HepG2 (cell line): Measurements from ENCODE around the gene TPST2. TPM values are rescaled to one million over a fixed set of nuclear protein-coding genes. Genes with fewer than 3 reads are reported as not detected.

Source experiments
- ATAC-seq: fragments of 200-7000 bp; cut with Tn5 transposase; 3 replicates; pipeline ENCODE4 v1.9.1; 2020; ENCODE audit warnings: mild to moderate bottlenecking, moderate library complexity
- BruUV-seq: library from RNA; stranded (reverse); fragments of 400-500 nt; replicated peaks from 2 replicates; lab custom pipeline; 2021; lab: Mats Ljungman, UMichigan
- CTCF ChIA-PET: fragments of 300-600 bp; formaldehyde crosslinking; extraction: SDS; loops from one replicate; lab custom pipeline; 2021; ENCODE audit warnings: low total read pairs, inconsistent platforms, low intra/inter-chr PET ratio; lab: Yijun Ruan, JAX
- POLR2A ChIA-PET: fragments of 350-600 bp; sonication (Branson Sonifier 250); formaldehyde crosslinking; loops from one replicate; lab custom pipeline; 2020; ENCODE audit warnings: antibody characterized with exemption, inconsistent platforms; lab: Yijun Ruan, JAX
- DNase-seq: peaks from one replicate; pipeline ENCODE4 v3.0.0-alpha.2; 2015; ENCODE audit warnings: low spot score
- FAIRE-seq: peaks from 3 replicates; lab custom pipeline; 2011; peaks lifted over from hg19 to GRCh38; lab: Jason Lieb, UNC
- H2AFZ ChIP-seq: one replicate; pipeline ENCODE4 v1.6.1; 2011; ENCODE audit warnings: low read length, inconsistent platforms
- H3K27ac ChIP-seq: fragments of 300-600 bp; 3 replicates; pipeline ENCODE4 v1.8.0; 2011; ENCODE audit warnings: mixed run types, mild to moderate bottlenecking, mixed read lengths, low read length, inconsistent platforms; ENCODE audit not compliant: insufficient read depth; ENCODE audit errors: extremely low read length
- H3K27me3 ChIP-seq, 2 experiments: fragments of 200-600 bp in 1 of 2; 2 replicates in 1 of 2; 3 replicates in 1 of 2; pipeline versions ENCODE4 v1.6.0 to v1.8.0; 2011; ENCODE audit warnings: low read length in 2 of 2, mild to moderate bottlenecking in 2 of 2, moderate library complexity in 2 of 2, inconsistent platforms in 1 of 2; ENCODE audit not compliant: insufficient read depth in 2 of 2, control insufficient read depth in 1 of 2
- H3K36me3 ChIP-seq, 2 experiments: fragments of 200-600 bp in 1 of 2; replicated peaks in 1 of 2; 2 replicates in 1 of 2; 3 replicates in 1 of 2; pipeline versions ENCODE4 v1.5.1 to v1.8.0; 2011; ENCODE audit warnings: low read length in 2 of 2, inconsistent platforms in 1 of 2; ENCODE audit not compliant: insufficient read depth in 2 of 2, control insufficient read depth in 1 of 2
- H3K4me1 ChIP-seq: 2 replicates; pipeline ENCODE4 v1.5.1; 2012; ENCODE audit warnings: low read length, inconsistent platforms; ENCODE audit not compliant: insufficient read depth
- H3K4me2 ChIP-seq: 2 replicates; pipeline ENCODE4 v1.6.0; 2011; ENCODE audit warnings: low read depth, low read length, inconsistent platforms
- H3K4me3 ChIP-seq, 3 experiments: fragments of 200-600 bp in 1 of 3; sonication (generic), shearing (Covaris generic) in 1 of 3; replicated peaks in 1 of 3; 2 replicates each; pipeline ENCODE4 v1.5.1; 2011 to 2016; ENCODE audit warnings: low read length in 3 of 3, inconsistent platforms in 2 of 3, low read depth in 2 of 3, mild to moderate bottlenecking in 2 of 3, control low read depth in 1 of 3, mixed read lengths in 1 of 3; ENCODE audit not compliant: insufficient read depth in 1 of 3
- H3K79me2 ChIP-seq: one replicate; pipeline ENCODE4 v1.6.1; 2011; ENCODE audit warnings: low read length, inconsistent platforms; ENCODE audit not compliant: insufficient read depth
- H3K9ac ChIP-seq: 2 replicates; pipeline ENCODE4 v1.6.0; 2011; ENCODE audit warnings: mild to moderate bottlenecking, low read depth, low read length, inconsistent platforms; ENCODE audit not compliant: insufficient read depth
- H3K9me3 ChIP-seq: 2 replicates; pipeline ENCODE4 v1.5.1; 2012; ENCODE audit warnings: mild to moderate bottlenecking, low read length
- H4K20me1 ChIP-seq: 2 replicates; pipeline ENCODE4 v1.6.0; 2011; ENCODE audit warnings: inconsistent platforms, mild to moderate bottlenecking, low read length, moderate library complexity; ENCODE audit not compliant: insufficient read depth
- ATF7 ChIP-seq, 2 experiments: fragments of 450-650 bp in 1 of 2; sonication (generic) in 1 of 2; formaldehyde crosslinking in 1 of 2; IDR thresholded peaks; 2 replicates each; pipeline versions ENCODE4 v1.4.0 to v1.6.1; 2016 to 2020; ENCODE audit warnings: antibody characterized with exemption in 1 of 2, mild to moderate bottlenecking in 1 of 2, missing genetic modification reagents in 1 of 2
- CHD2 ChIP-seq: IDR thresholded peaks from 2 replicates; pipeline ENCODE4 v1.6.1; 2011; ENCODE audit warnings: low read depth, low read length, improper control_type of control experiment
- HMGA1 ChIP-seq: sonication (generic); formaldehyde crosslinking; conservative IDR thresholded peaks from 2 replicates; pipeline ENCODE4 v1.4.0; 2020; ENCODE audit warnings: missing genetic modification reagents
- KDM5A ChIP-seq: fragments of 200-600 bp; sonication (generic); IDR thresholded peaks from 2 replicates; pipeline ENCODE4 v1.7.0; 2018; ENCODE audit warnings: antibody characterized with exemption, mild to moderate bottlenecking, low read length, borderline replicate concordance
- POGZ ChIP-seq: sonication (generic); formaldehyde crosslinking; IDR thresholded peaks from 2 replicates; pipeline ENCODE4 v1.4.0; 2020; ENCODE audit warnings: mild to moderate bottlenecking, missing genetic modification reagents
- TEAD3 ChIP-seq: optimal IDR thresholded peaks from 2 replicates; pipeline ENCODE3; 2016; ENCODE audit warnings: borderline replicate concordance
- TIGD3 ChIP-seq: sonication (generic); formaldehyde crosslinking; IDR thresholded peaks from 2 replicates; pipeline ENCODE4 v1.5.1; 2020; ENCODE audit warnings: mild to moderate bottlenecking, missing genetic modification reagents, borderline replicate concordance
- U2AF1 ChIP-seq: fragments of 200-400 bp; formaldehyde crosslinking; optimal IDR thresholded peaks from 2 replicates; pipeline ENCODE3; 2017; ENCODE audit warnings: mild to moderate bottlenecking, low read depth, low read length
- ZNF232 ChIP-seq: sonication (generic); formaldehyde crosslinking; IDR thresholded peaks from 2 replicates; pipeline ENCODE4 v1.4.0; 2020; ENCODE audit warnings: missing genetic modification reagents, borderline replicate concordance
- ZNF33B ChIP-seq: sonication (generic); formaldehyde crosslinking; IDR thresholded peaks from 2 replicates; pipeline ENCODE4 v1.5.1; 2020; ENCODE audit warnings: mild to moderate bottlenecking, missing genetic modification reagents
- ZNF451 ChIP-seq: sonication (generic); formaldehyde crosslinking; IDR thresholded peaks from 2 replicates; pipeline ENCODE4 v1.5.0; 2020; ENCODE audit warnings: mild to moderate bottlenecking, missing genetic modification reagents
- ZNF766 ChIP-seq: sonication (generic); formaldehyde crosslinking; IDR thresholded peaks from 2 replicates; pipeline ENCODE4 v1.5.0; 2020; ENCODE audit warnings: missing genetic modification reagents, borderline replicate concordance
- ZNF841 ChIP-seq: sonication (generic); formaldehyde crosslinking; IDR thresholded peaks from 2 replicates; pipeline ENCODE4 v1.8.1; 2023; ENCODE audit warnings: missing genetic modification reagents, borderline replicate concordance
- ZSCAN29 ChIP-seq: sonication (generic); formaldehyde crosslinking; conservative IDR thresholded peaks from 2 replicates; pipeline ENCODE4 v1.4.0; 2020; ENCODE audit warnings: mild to moderate bottlenecking, missing genetic modification reagents
- ZSCAN5A ChIP-seq: sonication (generic); formaldehyde crosslinking; IDR thresholded peaks from 2 replicates; pipeline ENCODE4 v1.8.0; 2022; ENCODE audit warnings: mild to moderate bottlenecking, missing genetic modification reagents, borderline replicate concordance
- WGBS: methylation state at CpG from one replicate; pipeline ENCODE4 v1.1.6; 2017; ENCODE audit warnings: low lambda C conversion rate; 5-methylcytosine and 5-hydroxymethylcytosine counted together
- in situ Hi-C: cut with HindIII; loops from 2 replicates; pipeline ENCODE4 v1.10.0; 2017; ENCODE audit warnings: low pct_unique_long_range_greater_than_20kb; ENCODE audit not compliant: extremely low pct_ligation_motif_present
- intact Hi-C: fragments of 100-400 bp; cut with micrococcal nuclease; formaldehyde crosslinking; loops from one replicate; pipeline ENCODE4 v1.10.0; 2022; ENCODE audit not compliant: unreplicated experiment
- polyA plus RNA-seq, 8 experiments: library from polyadenylated mRNA; depleted of rRNA in 3 of 8; stranded (reverse) in 7 of 8; unstranded in 1 of 8; fragments of >200 nt; fragmentation: Illumina TruSeq in 4 of 8; extraction: Trizol in 4 of 8; gene quantifications; 2 replicates each; pipeline versions ENCODE4 v1.2.1 to v1.2.3, GENCODE V29; 2011 to 2016; ENCODE audit warnings: low read depth in 4 of 8, missing spikeins in 1 of 8, mixed read lengths in 1 of 8; ENCODE audit not compliant: insufficient read depth in 1 of 8
- total RNA-seq, 5 experiments: library from RNA; depleted of rRNA; stranded (reverse); fragments of >200 nt; fragmentation: Illumina TruSeq; extraction: Trizol; gene quantifications; 2 replicates each; pipeline ENCODE4 v1.2.3, GENCODE V29; 2016; ENCODE audit warnings: low read depth in 1 of 5

TPST2 gene
- total and polyA plus RNA-seq, 2 of the 13 experiments (the other 11 are each of a cell fraction or from before 2014, with no cell fraction given), result 15.2 to 23.8 TPM

DNA sequence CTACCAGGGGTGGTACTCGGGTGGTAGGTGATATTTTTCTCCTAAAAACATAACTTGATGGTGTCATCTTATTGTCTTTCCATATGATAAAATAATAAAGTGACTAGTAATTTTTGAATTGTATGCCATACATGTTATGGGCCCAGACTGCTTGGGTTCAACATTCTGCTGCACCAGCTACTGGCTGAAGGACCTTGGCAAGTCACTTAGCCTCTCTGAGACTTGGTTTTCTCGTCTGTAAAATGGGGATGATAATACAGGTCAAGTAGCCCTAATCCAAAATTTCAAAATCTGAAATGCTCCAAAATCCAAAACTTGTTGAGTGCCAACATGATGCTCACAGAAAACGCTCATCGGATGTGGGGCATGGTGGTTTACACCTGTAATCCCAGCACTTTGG, 42.1 kb downstream of the TPST2 start:
- Histone ChIP-seq H3K4me2 (no peak overlapping the region), H3K79me2 (no peaks in the 10 kb centered on the region), H2AFZ (no peak overlapping the region), H3K36me3 (no peaks in the 10 kb centered on the region), H3K4me1 (peaks cover 22% of the 10 kb centered on the region), H3K27ac (no peak overlapping the region), H3K27me3 (no peaks in the 10 kb centered on the region), H3K9ac (no peak overlapping the region), H4K20me1 (no peaks in the 10 kb centered on the region), H3K9me3 (no peaks in the 10 kb centered on the region), H3K4me3 (no peak overlapping the region)
- no peak for FAIRE-seq
- ChIA-PET POLR2A (no interaction called here), CTCF (no interaction called here)
- ATAC-seq, result no peak
- BruUV-seq, result no TSS peak
- in situ Hi-C loops (no loop called here), intact Hi-C loops (no loop called here)
- no peak for TF ChIP-seq ZNF841 (CRISPR knock-in tag)
- TF ChIP-seq ZNF451 (CRISPR knock-in tag), result no peak
- no peak for TF ChIP-seq ZNF232 (CRISPR knock-in tag)
- no peak for TF ChIP-seq TIGD3 (CRISPR knock-in tag)
- TF ChIP-seq POGZ (CRISPR knock-in tag), result no peak
- TF ChIP-seq ZNF766 (CRISPR knock-in tag), result no peak
- TF ChIP-seq ATF7 (IDR thresholded peaks at IDR 0.05), result no peak
- no peak for TF ChIP-seq ATF7 (CRISPR knock-in tag; IDR thresholded peaks at IDR 0.05)
- no peak for TF ChIP-seq ZSCAN5A (CRISPR knock-in tag)
- TF ChIP-seq U2AF1, result no peak
- TF ChIP-seq ZSCAN29 (CRISPR knock-in tag), result no peak
- TF ChIP-seq CHD2, result no peak
- no peak for TF ChIP-seq TEAD3 (CRISPR knock-in tag)
- no peak for TF ChIP-seq ZNF33B
- no peak for TF ChIP-seq HMGA1 (CRISPR knock-in tag)
- no peak for TF ChIP-seq KDM5A
- no peak for DNase-seq
- WGBS, result 91% methylated on average over 4 of the region's 4 CpGs
